Loucy (cell line): ENCODE data around the gene HGS.

Experiments used
- CTCF ChIP-seq: fragments of 200-600 bp; sonication (generic); conservative IDR thresholded peaks from 2 replicates; pipeline ENCODE4 v1.5.1; 2014; ENCODE audit warnings: mild to moderate bottlenecking, antibody characterized with exemption, low read length
- EZH2phosphoT487 ChIP-seq: fragments of 200-600 bp; IDR thresholded peaks from 2 replicates; pipeline ENCODE4 v1.6.1; 2018; ENCODE audit warnings: antibody characterized with exemption, mild to moderate bottlenecking, moderate library complexity, borderline replicate concordance

DNA sequence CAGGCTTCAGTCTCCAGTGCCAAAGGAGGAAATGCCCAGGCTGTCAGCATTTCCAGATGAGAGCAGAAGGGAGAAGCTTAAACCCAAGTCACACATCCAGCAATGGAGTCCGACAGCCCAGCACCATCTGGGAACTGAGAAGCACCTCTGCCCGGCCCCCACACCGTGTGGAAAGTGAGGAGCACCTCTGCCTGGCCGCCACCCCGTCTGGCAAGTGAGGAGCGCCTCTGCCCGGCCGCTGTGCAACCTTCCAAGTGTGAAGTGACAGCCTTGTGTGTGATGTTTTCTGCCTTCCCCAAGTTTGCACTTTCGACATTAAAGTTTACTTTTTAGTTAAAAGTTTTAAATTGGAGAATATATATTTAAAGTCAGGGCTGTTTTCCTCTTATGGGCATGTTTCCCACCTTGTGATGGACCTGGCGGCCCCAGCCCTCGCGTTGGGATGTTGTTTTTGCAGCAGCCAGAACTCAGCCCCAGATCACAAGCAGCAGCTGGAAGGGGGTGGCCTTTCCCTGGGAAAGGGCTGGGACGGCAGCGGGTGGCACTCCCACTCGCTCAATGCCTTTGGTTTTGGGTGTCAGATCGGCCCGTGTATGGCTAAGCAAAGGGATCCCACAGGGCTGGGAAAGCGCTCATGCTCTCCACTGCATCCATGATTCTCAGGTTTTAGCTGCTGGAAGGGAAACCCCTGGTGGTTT lies 10.1 kb upstream of the HGS start:
- TF ChIP-seq CTCF (no peak), EZH2phosphoT487 (no peak)
